ENCODE results near the gene TMBIM1.

TMBIM1 gene

DNA sequence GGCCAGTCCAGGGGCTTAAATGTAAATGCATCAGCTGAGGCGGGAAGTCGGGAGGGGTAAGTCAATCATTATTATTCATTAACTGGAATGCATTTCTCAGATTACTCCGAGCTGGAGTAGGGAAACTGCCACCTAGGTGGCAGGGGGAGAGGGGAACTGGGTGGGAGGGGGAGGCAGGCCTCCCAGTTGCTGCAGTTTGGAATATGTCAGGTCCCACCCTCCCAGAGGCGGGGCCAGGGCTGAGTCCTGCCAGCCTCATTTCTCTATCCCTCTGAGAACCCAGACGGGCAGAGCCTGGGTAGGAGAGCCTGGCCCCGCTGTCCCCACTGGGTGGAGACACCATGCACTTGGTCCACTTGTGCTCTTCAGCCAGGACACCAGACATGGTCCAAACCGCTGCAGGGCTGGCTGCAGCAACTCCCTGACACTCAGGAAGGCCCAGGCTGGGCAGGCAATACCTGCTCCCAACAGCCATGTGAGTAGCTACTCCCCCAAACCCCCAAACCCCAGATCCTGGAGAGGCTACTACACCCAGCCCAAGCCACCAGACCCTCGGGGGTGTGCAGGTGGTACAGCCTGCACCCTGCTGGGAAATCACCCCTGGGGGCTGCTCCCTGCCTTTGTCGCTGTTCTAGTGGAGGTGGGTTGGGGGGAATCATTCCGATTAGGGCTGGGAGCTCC lies 31.4 kb downstream of the TMBIM1 start, which contains the start of gene GPBAR1:
Gene GPBAR1 (plus strand): TSS at position 274 of the 681 bp plus-strand sequence. CDS start 1,710 bp downstream, outside the sequence.
- TF ChIP-seq FOXP2 (optimal IDR thresholded peaks at IDR 0.05; ENCODE audit: borderline replicate concordance, extremely low read depth, extremely low read length, insufficient read depth) = no peak

DNA sequence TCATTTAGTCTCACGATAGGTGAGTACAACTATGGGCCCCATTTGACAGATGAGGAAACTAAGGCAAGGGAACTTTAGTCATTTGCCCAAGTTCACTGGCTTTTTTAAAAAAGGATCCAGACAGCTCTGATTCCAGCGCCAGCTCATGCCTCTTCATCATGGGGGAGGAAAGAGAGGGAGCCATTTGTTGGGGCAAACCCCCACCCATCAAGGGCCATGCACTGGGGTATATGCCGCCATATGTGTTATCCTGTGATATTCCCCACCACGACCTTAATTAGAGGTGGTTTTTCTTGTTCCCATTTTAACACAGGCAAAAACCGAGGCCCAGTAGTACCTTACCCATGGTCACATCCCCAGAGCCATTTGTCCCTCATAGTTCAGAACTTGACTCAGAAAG lies 32.1 kb downstream of the TMBIM1 start:
- TF ChIP-seq TAF1 (IDR thresholded peaks at IDR 0.05; ENCODE audit: borderline replicate concordance, insufficient read depth, low read length) = no peak
- TF ChIP-seq SIN3A (IDR thresholded peaks at IDR 0.05; ENCODE audit: borderline replicate concordance, insufficient read depth, low read length) = no peak
- no peak for TF ChIP-seq POLR2AphosphoS5 (IDR thresholded peaks at IDR 0.05; ENCODE audit: low read depth, low read length)
- TF ChIP-seq FOXP2 (optimal IDR thresholded peaks at IDR 0.05; ENCODE audit: borderline replicate concordance, extremely low read depth, extremely low read length, insufficient read depth) = no peak
- TF ChIP-seq, protein P1, sequence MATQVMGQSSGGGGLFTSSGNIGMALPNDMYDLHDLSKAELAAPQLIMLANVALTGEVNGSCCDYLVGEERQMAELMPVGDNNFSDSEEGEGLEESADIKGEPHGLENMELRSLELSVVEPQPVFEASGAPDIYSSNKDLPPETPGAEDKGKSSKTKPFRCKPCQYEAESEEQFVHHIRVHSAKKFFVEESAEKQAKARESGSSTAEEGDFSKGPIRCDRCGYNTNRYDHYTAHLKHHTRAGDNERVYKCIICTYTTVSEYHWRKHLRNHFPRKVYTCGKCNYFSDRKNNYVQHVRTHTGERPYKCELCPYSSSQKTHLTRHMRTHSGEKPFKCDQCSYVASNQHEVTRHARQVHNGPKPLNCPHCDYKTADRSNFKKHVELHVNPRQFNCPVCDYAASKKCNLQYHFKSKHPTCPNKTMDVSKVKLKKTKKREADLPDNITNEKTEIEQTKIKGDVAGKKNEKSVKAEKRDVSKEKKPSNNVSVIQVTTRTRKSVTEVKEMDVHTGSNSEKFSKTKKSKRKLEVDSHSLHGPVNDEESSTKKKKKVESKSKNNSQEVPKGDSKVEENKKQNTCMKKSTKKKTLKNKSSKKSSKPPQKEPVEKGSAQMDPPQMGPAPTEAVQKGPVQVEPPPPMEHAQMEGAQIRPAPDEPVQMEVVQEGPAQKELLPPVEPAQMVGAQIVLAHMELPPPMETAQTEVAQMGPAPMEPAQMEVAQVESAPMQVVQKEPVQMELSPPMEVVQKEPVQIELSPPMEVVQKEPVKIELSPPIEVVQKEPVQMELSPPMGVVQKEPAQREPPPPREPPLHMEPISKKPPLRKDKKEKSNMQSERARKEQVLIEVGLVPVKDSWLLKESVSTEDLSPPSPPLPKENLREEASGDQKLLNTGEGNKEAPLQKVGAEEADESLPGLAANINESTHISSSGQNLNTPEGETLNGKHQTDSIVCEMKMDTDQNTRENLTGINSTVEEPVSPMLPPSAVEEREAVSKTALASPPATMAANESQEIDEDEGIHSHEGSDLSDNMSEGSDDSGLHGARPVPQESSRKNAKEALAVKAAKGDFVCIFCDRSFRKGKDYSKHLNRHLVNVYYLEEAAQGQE (IDR thresholded peaks at IDR 0.05; ENCODE audit: insufficient read depth in 1 of 2, low read depth in 2 of 2, low read length in 2 of 2) = no peak

DNA sequence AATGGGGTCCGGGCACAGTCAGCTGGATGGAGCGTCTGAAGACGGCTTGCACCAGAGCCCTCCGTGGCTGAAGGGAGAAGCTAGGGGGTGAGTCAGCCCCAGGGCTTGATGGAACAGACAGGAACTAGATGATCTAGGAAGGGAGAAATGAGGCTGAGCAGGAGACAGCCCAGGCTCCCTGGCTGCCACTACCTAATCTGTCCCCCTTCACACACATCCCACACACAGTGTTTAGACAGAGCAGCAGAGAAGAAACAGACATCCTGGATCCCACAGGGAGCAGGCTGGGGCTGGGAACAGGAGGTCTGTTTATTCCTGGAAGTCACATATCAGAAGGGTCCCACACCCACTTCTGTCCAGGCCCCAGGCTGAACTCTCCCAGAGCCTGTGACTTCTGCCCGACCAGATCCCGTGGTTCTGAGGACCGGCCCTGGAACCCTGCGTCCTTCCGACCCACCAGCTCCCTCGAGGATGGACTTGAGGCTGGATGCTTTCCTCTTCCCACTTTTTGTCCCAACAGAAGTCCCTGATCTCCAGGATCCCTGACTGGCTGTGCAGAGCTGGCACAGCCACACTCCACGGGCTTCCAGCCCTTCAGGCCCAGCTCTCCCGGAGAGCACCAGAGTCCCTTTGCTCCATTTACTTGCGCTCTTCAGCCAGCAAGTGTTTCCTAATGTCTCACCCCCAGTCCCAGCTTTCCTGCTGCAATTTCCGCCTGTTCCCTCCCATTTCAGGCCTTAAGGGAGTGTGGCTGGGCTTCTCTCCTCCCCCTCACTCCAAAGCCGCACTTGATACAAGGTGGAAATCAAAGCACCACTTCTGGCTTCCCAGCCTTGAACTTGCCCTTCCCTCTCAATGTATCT lies 33.0 kb downstream of the TMBIM1 start:
- TF ChIP-seq POLR2AphosphoS5 (IDR thresholded peaks at IDR 0.05; ENCODE audit: low read depth, low read length) (no peak), SIN3A (IDR thresholded peaks at IDR 0.05; ENCODE audit: borderline replicate concordance, insufficient read depth, low read length) (no peak), TAF1 (IDR thresholded peaks at IDR 0.05; ENCODE audit: borderline replicate concordance, insufficient read depth, low read length) (no peak), FOXP2 (optimal IDR thresholded peaks at IDR 0.05; ENCODE audit: borderline replicate concordance, extremely low read depth, extremely low read length, insufficient read depth) (no peak)
- TF ChIP-seq, protein P1 (IDR thresholded peaks at IDR 0.05; ENCODE audit: insufficient read depth in 1 of 2, low read depth in 2 of 2, low read length in 2 of 2) = no peak

DNA sequence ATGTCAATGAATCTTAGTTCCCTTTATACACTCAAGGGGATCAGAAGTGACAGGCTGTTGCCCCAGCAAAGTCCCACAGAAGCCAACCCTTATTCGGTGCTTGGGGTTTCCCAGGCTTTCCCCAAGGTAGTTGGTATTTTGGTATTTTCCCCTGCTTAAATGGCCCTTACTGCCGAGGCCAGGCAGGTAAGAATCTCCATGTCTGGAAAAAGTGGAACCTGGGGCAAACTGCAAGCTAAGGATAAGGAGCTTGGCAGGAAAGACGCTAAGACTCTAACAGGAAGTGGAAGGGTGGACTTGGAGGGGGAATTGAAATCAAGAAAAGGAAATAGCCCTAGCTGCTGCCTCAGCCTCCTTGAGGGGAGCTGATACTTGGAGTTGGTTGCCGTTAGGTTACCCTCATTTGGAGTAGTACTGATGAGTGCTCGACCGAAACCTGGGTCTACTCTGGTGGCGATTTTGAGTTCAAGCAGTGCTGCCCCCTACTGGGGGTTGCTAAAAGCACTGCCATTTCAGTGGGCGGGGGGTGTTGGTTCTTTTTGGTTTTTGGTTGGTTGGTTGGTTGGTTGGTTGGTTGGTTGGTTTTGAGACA lies 34.8 kb downstream of the TMBIM1 start:
- TF ChIP-seq SIN3A (IDR thresholded peaks at IDR 0.05; ENCODE audit: borderline replicate concordance, insufficient read depth, low read length) = no peak
- no peak for TF ChIP-seq FOXP2 (optimal IDR thresholded peaks at IDR 0.05; ENCODE audit: borderline replicate concordance, extremely low read depth, extremely low read length, insufficient read depth)
- TF ChIP-seq POLR2AphosphoS5 (IDR thresholded peaks at IDR 0.05; ENCODE audit: low read depth, low read length) = no peak
- TF ChIP-seq, protein P1 (IDR thresholded peaks at IDR 0.05; ENCODE audit: insufficient read depth in 1 of 2, low read depth in 2 of 2, low read length in 2 of 2) = no peak
- TF ChIP-seq TAF1 (IDR thresholded peaks at IDR 0.05; ENCODE audit: borderline replicate concordance, insufficient read depth, low read length) = no peak

DNA sequence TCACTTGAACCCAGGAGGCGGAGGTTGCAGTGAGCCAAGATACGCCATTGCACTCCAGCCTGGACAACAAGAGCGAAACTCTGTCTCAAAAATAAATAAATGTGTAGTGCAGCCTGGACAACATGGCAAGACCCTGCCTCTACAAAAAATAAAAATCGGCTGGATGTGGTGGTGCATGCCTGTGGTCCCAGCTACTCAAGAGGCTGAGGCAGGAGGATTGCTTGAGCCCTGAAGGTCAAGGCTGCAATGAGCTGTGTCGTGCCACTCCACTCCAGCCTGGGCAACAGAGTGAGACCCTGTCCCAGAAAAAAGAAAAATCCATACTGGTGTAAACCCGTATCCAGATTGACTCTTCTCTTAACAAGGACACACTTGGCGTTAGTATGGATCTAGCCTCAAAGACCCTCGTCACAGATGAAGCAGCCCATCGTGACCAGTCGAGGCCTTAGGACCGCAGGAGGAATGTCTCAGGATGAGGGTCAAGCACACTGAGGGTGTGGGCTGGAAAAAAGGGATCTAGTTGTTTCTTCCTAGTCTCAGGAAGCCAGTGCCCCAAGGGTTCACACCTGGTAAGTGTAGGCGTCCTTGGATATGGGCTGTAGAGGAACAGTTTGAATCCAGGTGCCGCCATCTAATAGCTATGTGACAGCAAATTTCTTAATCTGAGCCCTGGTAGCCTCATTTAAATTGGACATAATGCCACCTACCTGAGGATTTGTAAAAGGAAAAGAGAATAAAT lies 35.5 kb downstream of the TMBIM1 start:
- TF ChIP-seq, protein P1 (IDR thresholded peaks at IDR 0.05; ENCODE audit: insufficient read depth in 1 of 2, low read depth in 2 of 2, low read length in 2 of 2) = no peak
- TF ChIP-seq FOXP2 (optimal IDR thresholded peaks at IDR 0.05; ENCODE audit: borderline replicate concordance, extremely low read depth, extremely low read length, insufficient read depth) = no peak

Measured in PFSK-1 (cell line).